Brain microvascular endothelial cell (primary cell): Measurements from ENCODE around the gene CEP89.
A peak's percentile ranks its signal among the peaks of the same experiment; 100 is the strongest.
"Not testable (repeated sequence)": the region's sequence is repeated elsewhere in the genome, so short reads cannot be mapped to it uniquely, and the experiment has no call there.

Experiments used
- DNase-seq: peaks from one replicate; pipeline ENCODE4 v3.0.0-alpha.2; 2020
- H3K27ac ChIP-seq: fragments of 250-450 bp; sonication (Bioruptor Pico); 2 replicates; pipeline ENCODE4 v1.5.1; 2020; ENCODE audit warnings: mild to moderate bottlenecking, moderate library complexity
- H3K27me3 ChIP-seq: fragments of 250-450 bp; sonication (Bioruptor Pico); replicated peaks from 2 replicates; pipeline ENCODE4 v1.5.1; 2020; ENCODE audit warnings: mild to moderate bottlenecking
- H3K36me3 ChIP-seq: fragments of 250-450 bp; sonication (Bioruptor Pico); replicated peaks from 2 replicates; pipeline ENCODE4 v1.5.1; 2020; ENCODE audit warnings: mild to moderate bottlenecking
- H3K4me3 ChIP-seq: 2 replicates; pipeline ENCODE4 v1.5.1; 2011; ENCODE audit warnings: low read depth, mild to moderate bottlenecking, control low read depth, low read length, moderate library complexity
- in situ Hi-C: cut with HindIII; loops from 2 replicates; pipeline ENCODE4 v1.10.0; 2017; ENCODE audit warnings: low sequenced_read_pairs, low pct_ligation_motif_present
- TF ChIP-seq, protein P1 (sequence below): IDR thresholded peaks from 2 replicates; pipeline ENCODE4 v1.5.1; 2011; ENCODE audit warnings: low read depth, mild to moderate bottlenecking, moderate library complexity, low read length, control low read depth, inconsistent platforms; ENCODE audit errors: missing control alignments

CEP89 gene

DNA sequence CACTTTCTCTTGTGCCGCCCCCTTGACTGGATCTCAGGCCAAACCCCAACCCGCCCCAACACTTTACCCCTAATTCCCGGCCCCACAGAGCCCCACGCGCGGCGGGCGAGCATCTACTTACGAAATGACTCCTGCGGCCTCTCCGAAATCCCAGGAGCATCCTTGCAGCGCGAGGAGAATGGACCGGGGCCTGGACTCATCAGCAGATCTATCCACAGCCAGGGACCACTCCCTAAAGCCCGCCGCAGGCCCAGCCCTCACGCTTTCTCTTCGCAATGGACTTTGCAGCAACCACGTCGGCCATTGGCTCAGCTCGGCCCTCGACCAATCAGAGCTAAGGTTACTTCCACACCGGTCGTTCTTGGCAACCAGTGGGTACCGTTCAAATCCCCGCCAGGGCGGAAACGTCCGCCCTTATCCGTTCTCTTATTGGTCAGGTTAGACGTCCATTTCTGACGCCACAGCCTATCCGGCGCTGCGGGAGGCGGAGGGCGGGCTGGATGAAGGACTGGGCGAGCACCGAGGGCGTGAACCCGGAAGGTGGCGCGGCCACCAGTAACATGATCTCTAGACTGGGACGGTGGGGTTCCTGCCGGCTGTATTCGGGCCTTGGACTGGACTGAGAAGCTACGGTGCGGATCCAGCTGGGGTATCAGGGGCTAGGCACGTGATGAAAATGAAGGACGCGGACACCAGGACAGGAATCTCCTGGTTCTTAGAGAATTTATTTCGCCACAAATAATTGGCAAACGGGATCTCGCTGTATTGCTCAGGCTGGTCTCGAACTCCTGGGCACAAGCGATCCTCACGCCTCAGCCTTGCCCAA, at the start of gene CEP89, which contains the start of gene FAAP24:
Gene CEP89 (minus strand): TSS at position 244 of the 826 bp plus-strand sequence. CDS start 84 bp downstream, at position 160.
Gene FAAP24 (plus strand): TSS at position 528 of the 826 bp plus-strand sequence. CDS start 955 bp downstream, outside the sequence.
- no peaks in the 10 kb centered on the region for H3K36me3 ChIP-seq
- H3K27me3 ChIP-seq, result no peaks in the 10 kb centered on the region
- H3K4me3 ChIP-seq, result peak within 1 kb of the TSS; percentile 89
- peak; percentile 100 for DNase-seq
- in situ Hi-C loops, result no loop called here
- peak within 1 kb of the TSS; percentile 62 for H3K27ac ChIP-seq
- TF ChIP-seq, protein P1, sequence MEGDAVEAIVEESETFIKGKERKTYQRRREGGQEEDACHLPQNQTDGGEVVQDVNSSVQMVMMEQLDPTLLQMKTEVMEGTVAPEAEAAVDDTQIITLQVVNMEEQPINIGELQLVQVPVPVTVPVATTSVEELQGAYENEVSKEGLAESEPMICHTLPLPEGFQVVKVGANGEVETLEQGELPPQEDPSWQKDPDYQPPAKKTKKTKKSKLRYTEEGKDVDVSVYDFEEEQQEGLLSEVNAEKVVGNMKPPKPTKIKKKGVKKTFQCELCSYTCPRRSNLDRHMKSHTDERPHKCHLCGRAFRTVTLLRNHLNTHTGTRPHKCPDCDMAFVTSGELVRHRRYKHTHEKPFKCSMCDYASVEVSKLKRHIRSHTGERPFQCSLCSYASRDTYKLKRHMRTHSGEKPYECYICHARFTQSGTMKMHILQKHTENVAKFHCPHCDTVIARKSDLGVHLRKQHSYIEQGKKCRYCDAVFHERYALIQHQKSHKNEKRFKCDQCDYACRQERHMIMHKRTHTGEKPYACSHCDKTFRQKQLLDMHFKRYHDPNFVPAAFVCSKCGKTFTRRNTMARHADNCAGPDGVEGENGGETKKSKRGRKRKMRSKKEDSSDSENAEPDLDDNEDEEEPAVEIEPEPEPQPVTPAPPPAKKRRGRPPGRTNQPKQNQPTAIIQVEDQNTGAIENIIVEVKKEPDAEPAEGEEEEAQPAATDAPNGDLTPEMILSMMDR, result peak; percentile 1

DNA sequence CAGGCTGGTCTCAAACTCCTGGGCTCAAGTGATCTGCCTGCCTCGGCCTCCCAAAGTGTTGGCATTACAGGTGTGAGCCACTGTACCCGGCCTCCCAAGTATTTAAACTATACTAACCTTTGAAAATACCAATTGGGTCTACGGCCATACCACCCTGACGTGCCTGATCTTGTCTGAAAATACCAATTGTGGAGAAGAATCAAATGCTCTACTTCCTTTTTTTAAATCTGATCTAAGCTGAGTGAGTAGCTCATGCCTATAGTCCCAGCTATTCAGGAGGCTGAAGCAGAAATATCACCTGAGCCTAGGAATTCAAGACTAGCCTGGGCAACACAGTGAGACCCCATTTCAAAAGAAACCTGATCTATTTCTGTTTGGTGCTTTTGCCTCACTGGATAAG, 39.1 kb upstream of the CEP89 start:
- H3K27ac ChIP-seq, H3K36me3 ChIP-seq, in situ Hi-C loops, DNase-seq, H3K27me3 ChIP-seq, H3K4me3 ChIP-seq: not testable (repeated sequence)

DNA sequence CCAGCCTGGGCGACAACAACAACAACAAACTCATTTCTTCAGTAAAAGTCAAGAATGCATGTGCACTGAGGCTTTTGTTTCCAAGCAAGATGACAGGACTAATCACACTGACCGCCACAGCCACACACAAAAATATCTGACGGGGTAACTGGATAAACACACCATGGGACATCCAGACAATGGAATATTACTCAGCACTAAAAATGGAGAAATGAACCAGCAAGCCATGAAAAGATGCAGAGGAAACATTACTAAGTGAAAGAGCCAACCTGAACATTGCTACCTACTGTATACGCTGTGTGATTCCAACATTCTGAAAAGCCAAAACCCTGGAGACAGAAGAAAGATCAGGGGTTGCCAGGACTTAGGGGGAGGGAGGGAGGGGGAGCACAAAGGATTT, 37.0 kb upstream of the CEP89 start:
- DNase-seq, result no peak
- no peak overlapping the region for H3K4me3 ChIP-seq
- no peaks in the 10 kb centered on the region for H3K27me3 ChIP-seq
- no peak overlapping the region for H3K27ac ChIP-seq
- TF ChIP-seq, protein P1, result no peak
- in situ Hi-C loops, result no loop called here
- H3K36me3 ChIP-seq, result no peaks in the 10 kb centered on the region

DNA sequence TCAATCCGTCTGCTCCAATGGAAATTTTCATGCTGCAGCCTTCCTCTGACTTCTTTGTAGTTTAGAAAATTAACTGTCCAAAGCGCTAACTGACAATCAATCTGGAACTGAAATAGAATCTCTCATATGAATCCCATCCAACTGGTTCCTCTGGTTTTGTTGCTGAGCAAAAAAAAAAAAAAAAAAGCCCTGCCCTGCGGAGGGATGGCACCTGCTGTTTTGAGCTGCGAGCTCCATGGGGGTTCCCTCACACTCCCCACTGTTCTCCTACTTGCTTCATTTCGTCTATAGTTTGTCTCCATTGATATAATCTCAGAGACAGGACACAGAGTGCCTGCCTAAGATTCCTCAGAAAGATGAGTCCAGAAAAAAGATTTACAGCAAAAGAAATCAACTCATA, 33.7 kb upstream of the CEP89 start:
- no peak overlapping the region for H3K4me3 ChIP-seq
- no peaks in the 10 kb centered on the region for H3K27me3 ChIP-seq
- no peak for DNase-seq
- H3K27ac ChIP-seq, result no peak overlapping the region
- TF ChIP-seq, protein P1, result no peak
- no peaks in the 10 kb centered on the region for H3K36me3 ChIP-seq
- in situ Hi-C loops, result no loop called here

DNA sequence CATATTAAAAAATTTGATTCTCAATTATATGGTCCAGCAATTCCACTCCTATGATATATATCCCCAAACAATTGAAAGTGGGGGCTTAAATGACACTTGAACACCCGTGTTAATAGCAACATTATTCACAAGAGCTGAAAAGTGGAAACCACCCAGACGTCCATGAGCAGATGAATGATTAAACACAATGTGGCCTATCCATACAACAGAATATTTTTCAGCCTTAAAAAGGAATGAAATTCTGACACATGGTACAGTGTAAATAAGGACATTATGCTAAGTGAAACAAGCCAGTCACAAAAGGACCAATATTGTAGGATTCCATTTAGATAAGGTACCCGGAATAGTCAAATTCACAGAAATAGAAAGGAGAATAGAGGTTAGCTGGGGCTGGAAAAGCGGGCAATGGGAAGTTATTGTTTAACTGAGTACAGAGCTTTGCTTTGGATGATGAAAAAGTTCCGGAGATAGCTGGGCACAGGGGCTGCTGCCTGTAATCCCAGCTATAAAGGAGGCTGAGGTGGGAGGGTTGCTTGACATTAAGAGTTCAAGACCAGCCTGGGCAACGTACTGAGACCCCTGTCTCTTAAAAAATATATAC, 31.8 kb upstream of the CEP89 start:
- in situ Hi-C loops, H3K4me3 ChIP-seq, H3K36me3 ChIP-seq, DNase-seq, H3K27ac ChIP-seq, H3K27me3 ChIP-seq: not testable (repeated sequence)

DNA sequence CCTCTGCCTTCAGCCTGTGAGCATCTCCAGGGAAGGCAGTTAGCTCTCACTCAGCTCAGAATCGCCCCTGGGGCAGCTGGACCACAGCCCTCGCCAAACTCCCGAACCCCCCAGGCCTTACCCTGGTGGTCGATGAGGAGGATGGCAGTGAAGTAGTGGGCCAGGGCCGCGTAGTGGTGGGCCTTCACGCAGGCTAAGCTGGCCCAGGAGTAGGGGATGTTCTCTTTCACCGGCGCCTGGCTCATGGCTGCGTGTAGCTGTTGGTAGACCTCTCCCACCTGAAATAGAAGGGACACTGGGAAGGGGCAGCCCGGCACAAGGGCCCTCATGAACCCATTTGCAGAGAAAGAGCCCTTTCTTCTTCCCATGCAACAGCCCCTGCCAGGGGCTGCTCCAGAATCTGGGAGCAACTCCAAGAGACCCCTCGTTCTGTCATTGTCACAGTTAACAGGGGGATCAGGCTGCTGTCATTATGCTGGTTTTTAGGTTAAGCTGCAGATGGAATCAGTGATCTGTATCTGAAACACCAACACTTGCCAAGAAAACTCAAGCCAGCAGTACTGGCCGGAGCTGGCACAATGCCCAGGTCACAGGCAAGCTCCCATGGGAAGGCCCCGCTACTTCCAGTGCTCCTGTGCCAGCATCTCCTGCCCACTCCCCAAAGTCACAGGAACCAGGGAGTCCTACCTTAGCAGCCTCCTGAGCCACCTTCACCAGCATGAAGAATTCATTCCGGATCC, 30.5 kb upstream of the CEP89 start:
- H3K27ac ChIP-seq, in situ Hi-C loops, DNase-seq, H3K36me3 ChIP-seq, H3K4me3 ChIP-seq, H3K27me3 ChIP-seq: not testable (repeated sequence)

DNA sequence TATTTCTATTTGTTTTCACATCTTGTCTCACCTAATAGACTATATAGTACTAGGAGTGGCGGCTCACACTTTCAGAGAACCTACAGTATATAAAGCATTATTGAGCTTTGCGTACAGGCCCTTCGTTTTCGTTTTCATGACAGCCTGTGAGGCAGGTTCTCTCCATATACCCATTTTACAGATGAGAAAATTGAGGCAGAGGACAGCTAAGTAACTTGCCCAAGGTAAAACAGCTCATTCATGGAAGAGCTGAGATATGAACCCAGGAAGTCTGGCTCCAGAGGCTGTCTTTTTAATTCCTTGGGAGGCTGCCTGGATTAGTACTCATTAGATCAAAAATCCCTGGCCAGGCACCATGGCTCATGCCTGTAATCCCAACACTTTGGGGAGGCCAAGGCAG, 29.2 kb upstream of the CEP89 start:
- H3K4me3 ChIP-seq, result no peak overlapping the region
- in situ Hi-C loops, result no loop called here
- TF ChIP-seq, protein P1, result no peak
- no peaks in the 10 kb centered on the region for H3K27me3 ChIP-seq
- H3K27ac ChIP-seq, result no peak overlapping the region
- DNase-seq, result no peak
- no peaks in the 10 kb centered on the region for H3K36me3 ChIP-seq
